ENCODE data around the gene COL5A1.

DNA sequence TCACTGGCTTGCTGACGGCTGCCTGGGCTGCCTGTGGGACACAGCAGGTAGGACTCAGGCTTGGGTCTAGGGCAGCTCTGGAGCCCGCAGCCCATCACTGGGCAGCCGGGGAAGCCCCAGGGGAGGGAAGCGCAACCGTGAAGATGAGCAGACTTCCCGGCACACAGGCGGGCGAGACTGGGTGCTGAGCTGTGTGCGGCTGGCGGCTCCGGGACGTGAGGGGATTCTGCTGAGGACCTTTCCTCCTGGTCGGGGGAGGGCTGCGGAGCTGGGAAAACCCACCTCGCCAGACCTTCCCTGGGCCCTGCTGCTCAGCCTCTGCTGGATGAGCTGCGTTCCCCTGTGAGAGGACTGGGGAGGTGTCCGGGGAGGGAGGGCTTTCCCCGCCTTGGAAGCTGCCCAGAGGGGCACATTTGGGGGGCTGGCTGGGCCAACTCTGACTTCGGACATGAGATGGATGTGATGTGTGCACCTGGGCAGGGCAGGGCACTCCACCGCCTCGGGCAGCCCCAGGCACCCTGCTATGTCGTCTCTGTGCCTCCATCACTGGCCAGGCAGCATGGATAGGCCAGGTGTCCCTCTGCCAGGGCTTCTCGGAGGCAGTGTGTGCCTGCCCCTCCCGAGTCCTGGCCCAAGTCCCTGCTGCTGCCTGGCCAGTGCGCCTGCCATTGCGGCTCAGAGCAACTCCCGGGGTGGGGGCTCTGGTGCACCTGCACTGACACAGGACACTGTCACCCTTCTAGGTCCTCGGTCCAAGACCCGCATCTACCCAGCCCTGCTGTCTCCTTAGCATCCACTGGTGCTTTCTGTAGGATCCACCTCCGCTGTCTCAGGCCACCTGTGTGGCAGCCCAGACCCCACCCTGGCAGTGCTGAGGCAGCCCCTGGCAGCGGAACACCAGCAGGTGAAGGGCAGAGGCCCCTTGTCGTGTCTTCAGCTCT is 66.4 kb downstream of the COL5A1 start:
- TF ChIP-seq, protein P1, sequence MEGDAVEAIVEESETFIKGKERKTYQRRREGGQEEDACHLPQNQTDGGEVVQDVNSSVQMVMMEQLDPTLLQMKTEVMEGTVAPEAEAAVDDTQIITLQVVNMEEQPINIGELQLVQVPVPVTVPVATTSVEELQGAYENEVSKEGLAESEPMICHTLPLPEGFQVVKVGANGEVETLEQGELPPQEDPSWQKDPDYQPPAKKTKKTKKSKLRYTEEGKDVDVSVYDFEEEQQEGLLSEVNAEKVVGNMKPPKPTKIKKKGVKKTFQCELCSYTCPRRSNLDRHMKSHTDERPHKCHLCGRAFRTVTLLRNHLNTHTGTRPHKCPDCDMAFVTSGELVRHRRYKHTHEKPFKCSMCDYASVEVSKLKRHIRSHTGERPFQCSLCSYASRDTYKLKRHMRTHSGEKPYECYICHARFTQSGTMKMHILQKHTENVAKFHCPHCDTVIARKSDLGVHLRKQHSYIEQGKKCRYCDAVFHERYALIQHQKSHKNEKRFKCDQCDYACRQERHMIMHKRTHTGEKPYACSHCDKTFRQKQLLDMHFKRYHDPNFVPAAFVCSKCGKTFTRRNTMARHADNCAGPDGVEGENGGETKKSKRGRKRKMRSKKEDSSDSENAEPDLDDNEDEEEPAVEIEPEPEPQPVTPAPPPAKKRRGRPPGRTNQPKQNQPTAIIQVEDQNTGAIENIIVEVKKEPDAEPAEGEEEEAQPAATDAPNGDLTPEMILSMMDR (conservative IDR thresholded peaks at IDR 0.05; ENCODE audit: low read depth in 2 of 2): no peak
- TF ChIP-seq EZH2 (IDR thresholded peaks at IDR 0.05; ENCODE audit: low read depth, unreplicated experiment): no peak
- no peak for TF ChIP-seq EZH2phosphoT487 (IDR thresholded peaks at IDR 0.05; ENCODE audit: unreplicated experiment)
- TF ChIP-seq POLR2AphosphoS5 (IDR thresholded peaks at IDR 0.05; ENCODE audit: low read depth): no peak
- TF ChIP-seq, protein P2, sequence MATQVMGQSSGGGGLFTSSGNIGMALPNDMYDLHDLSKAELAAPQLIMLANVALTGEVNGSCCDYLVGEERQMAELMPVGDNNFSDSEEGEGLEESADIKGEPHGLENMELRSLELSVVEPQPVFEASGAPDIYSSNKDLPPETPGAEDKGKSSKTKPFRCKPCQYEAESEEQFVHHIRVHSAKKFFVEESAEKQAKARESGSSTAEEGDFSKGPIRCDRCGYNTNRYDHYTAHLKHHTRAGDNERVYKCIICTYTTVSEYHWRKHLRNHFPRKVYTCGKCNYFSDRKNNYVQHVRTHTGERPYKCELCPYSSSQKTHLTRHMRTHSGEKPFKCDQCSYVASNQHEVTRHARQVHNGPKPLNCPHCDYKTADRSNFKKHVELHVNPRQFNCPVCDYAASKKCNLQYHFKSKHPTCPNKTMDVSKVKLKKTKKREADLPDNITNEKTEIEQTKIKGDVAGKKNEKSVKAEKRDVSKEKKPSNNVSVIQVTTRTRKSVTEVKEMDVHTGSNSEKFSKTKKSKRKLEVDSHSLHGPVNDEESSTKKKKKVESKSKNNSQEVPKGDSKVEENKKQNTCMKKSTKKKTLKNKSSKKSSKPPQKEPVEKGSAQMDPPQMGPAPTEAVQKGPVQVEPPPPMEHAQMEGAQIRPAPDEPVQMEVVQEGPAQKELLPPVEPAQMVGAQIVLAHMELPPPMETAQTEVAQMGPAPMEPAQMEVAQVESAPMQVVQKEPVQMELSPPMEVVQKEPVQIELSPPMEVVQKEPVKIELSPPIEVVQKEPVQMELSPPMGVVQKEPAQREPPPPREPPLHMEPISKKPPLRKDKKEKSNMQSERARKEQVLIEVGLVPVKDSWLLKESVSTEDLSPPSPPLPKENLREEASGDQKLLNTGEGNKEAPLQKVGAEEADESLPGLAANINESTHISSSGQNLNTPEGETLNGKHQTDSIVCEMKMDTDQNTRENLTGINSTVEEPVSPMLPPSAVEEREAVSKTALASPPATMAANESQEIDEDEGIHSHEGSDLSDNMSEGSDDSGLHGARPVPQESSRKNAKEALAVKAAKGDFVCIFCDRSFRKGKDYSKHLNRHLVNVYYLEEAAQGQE (IDR thresholded peaks at IDR 0.05; ENCODE audit: unreplicated experiment): no peak
- no peak for TF ChIP-seq NANOG (IDR thresholded peaks at IDR 0.05; ENCODE audit: borderline replicate concordance)
- TF ChIP-seq CREB1 (CRISPR knock-in tag; IDR thresholded peaks at IDR 0.05; ENCODE audit: low read depth): no peak

Measured in GM23338 (cell line).